Neutrophil (primary cell): ENCODE data around the gene AIF1L.
"Not testable (repeated sequence)": the region's sequence is repeated elsewhere in the genome, so short reads cannot be mapped to it uniquely, and the experiment has no call there.

Experiments
- H3K27ac ChIP-seq: fragments of 200-600 bp; sonication (generic); 2 replicates; pipeline ENCODE4 v1.5.1; 2016; ENCODE audit warnings: mild to moderate bottlenecking, moderate library complexity
- H3K27me3 ChIP-seq: fragments of 200-600 bp; sonication (generic); 2 replicates; pipeline ENCODE4 v1.6.0; 2016; ENCODE audit warnings: mild to moderate bottlenecking
- H3K36me3 ChIP-seq: fragments of 200-600 bp; sonication (generic); 2 replicates; pipeline ENCODE4 v1.5.1; 2017
- H3K4me1 ChIP-seq, 2 experiments: fragments of 200-600 bp in 1 of 2; sonication (generic) in 1 of 2; 1 replicate in 1 of 2; 2 replicates in 1 of 2; pipeline versions ENCODE4 v1.5.1 to v1.6.1; 2013 to 2016; ENCODE audit warnings: low read depth in 1 of 2, low read length in 1 of 2, mild to moderate bottlenecking in 1 of 2, moderate library complexity in 1 of 2; ENCODE audit not compliant: control insufficient read depth in 1 of 2, insufficient read depth in 1 of 2
- H3K4me3 ChIP-seq, 2 experiments: fragments of 200-600 bp in 1 of 2; sonication (generic) in 1 of 2; 1 replicate in 1 of 2; 2 replicates in 1 of 2; pipeline ENCODE4 v1.5.1; 2013 to 2016; ENCODE audit warnings: low read depth in 1 of 2, low read length in 1 of 2, mild to moderate bottlenecking in 1 of 2, moderate library complexity in 1 of 2
- H3K9me3 ChIP-seq: fragments of 200-600 bp; sonication (generic); 2 replicates; pipeline ENCODE4 v1.5.1; 2016
- CTCF ChIP-seq: fragments of 200-600 bp; sonication (generic); IDR thresholded peaks from 2 replicates; pipeline ENCODE4 v1.5.1; 2016; ENCODE audit warnings: antibody characterized with exemption

The AIF1L gene

GRCh38 chr9:131112374-131113154 is 16.2 kb downstream of the AIF1L start:
- no peak for TF ChIP-seq CTCF
- H3K36me3 ChIP-seq, result no peaks in the 10 kb centered on the region
- no peak overlapping the region for H3K27ac ChIP-seq
- H3K4me1 ChIP-seq, result peaks cover 5 to 10% of the 10 kb centered on the region in 2 experiments
- H3K9me3 ChIP-seq, result no peaks in the 10 kb centered on the region
- no peaks in the 10 kb centered on the region for H3K27me3 ChIP-seq
- H3K4me3 ChIP-seq, result no peak overlapping the region

GRCh38 chr9:131113655-131114054 is 17.3 kb downstream of the AIF1L start:
- no peaks in the 10 kb centered on the region for H3K36me3 ChIP-seq
- no peak overlapping the region for H3K4me3 ChIP-seq
- H3K4me1 ChIP-seq, result peaks cover 5 to 12% of the 10 kb centered on the region in 2 experiments
- H3K27me3 ChIP-seq, result no peaks in the 10 kb centered on the region
- TF ChIP-seq CTCF, result no peak
- no peak overlapping the region for H3K27ac ChIP-seq
- no peaks in the 10 kb centered on the region for H3K9me3 ChIP-seq

GRCh38 chr9:131114084-131114535 is 17.8 kb downstream of the AIF1L start:
- no peak for TF ChIP-seq CTCF
- Histone ChIP-seq H3K4me3 (no peak overlapping the region), H3K36me3 (no peaks in the 10 kb centered on the region), H3K9me3 (no peaks in the 10 kb centered on the region), H3K27me3 (no peaks in the 10 kb centered on the region), H3K27ac (no peak overlapping the region), H3K4me1 (peaks cover 5 to 12% of the 10 kb centered on the region in 2 experiments)

GRCh38 chr9:131115360-131115742 is 19.0 kb downstream of the AIF1L start:
- H3K9me3 ChIP-seq, H3K4me3 ChIP-seq, H3K27me3 ChIP-seq, H3K27ac ChIP-seq, H3K36me3 ChIP-seq: not testable (repeated sequence)
- peaks cover 5 to 12% of the 10 kb centered on the region in 2 experiments for H3K4me1 ChIP-seq

GRCh38 chr9:131116281-131117120 is 20.2 kb downstream of the AIF1L start:
- no peak for TF ChIP-seq CTCF
- H3K4me1 ChIP-seq, result peaks cover 5 to 12% of the 10 kb centered on the region in 2 experiments
- H3K36me3 ChIP-seq, result no peaks in the 10 kb centered on the region
- H3K4me3 ChIP-seq, result no peak overlapping the region
- H3K9me3 ChIP-seq, result no peaks in the 10 kb centered on the region
- no peak overlapping the region for H3K27ac ChIP-seq
- no peaks in the 10 kb centered on the region for H3K27me3 ChIP-seq
